ENCODE results near the gene PCDH1. TPM values are rescaled to one million over a fixed set of nuclear protein-coding genes. Genes with fewer than 3 reads are reported as not detected.

PCDH1 gene
- total RNA-seq, 1 donor from 2014 or later: 6.2 TPM

DNA sequence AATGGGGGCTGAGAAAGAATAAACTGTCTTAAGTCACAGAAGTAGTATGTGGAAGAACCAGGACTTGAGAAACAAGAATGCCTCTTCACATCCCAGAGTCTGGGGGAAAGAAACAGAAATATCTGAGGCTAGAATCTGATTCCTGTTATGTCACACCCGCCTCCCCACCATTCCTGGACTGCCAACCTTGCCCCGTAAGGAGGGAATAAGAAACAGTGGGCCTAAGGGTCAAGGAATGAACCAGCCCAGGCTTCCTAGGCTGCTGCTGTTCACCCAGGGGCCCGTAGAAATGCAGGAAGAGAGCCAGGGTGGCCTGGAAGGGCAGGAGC is 4.3 kb downstream of the PCDH1 start:
- no peak for DNase-seq (ENCODE audit: low read depth in 2 of 2)

DNA sequence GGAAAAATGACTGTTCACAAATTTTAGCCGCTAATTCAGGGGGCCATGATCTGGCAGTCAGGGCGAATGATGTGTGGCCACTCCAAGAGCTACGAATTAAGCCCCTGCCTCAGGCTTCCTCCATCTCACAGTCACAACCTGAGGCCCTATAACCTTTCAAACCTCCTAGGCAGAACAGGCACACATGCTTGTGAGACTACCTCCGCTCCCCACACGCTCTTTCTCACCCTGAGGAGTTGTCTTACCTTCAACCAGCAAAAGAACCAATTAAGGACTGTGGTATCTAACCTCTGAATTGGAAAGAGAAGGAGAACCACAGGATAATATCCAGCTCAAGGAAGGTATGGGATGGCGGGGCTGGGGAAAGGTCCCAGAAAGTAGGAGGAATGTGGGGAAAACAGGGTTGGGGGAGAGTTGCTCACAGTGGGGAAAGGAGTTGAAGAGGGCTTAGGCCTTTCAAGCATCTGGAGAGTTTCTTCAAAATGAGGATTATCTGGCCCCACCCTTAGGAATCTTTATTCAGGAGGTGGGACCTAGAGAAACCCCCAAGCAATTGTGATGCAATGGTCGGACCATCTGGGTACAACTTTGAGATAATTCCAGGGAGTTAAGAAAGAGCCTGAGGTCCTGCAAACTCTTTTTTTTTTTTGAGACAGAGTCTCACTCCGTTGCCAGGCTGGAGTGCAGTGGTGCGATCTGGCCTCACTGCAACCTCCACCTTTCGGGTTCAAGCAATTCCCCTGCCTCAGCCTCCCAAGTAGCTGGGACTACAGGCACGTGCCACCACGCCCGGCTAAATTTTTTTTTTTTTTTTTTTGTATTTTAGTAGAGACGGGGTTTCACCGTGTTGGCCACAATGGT is 5.5 kb downstream of the PCDH1 start:
- no peak for DNase-seq (ENCODE audit: low read depth in 2 of 2)

DNA sequence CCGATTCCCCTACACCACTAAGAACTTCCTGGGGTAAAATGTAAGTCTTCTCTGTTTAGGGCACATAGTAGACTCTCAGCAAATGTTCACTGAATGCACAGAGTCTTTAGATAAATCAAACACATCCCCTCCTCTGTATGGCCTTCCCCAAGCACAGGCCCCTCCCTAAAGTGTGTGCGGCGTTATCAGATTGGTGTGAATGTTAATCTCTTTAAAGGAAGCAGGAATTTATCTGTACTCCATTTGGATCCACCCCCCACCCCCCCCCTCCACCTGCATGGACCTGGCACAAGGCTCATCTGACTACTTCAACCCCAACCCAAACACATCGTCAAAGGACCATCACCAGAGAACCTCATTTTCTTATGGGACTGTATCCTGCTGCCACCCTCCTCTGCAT is 6.3 kb downstream of the PCDH1 start:
- no peak for DNase-seq (ENCODE audit: low read depth in 2 of 2)

DNA sequence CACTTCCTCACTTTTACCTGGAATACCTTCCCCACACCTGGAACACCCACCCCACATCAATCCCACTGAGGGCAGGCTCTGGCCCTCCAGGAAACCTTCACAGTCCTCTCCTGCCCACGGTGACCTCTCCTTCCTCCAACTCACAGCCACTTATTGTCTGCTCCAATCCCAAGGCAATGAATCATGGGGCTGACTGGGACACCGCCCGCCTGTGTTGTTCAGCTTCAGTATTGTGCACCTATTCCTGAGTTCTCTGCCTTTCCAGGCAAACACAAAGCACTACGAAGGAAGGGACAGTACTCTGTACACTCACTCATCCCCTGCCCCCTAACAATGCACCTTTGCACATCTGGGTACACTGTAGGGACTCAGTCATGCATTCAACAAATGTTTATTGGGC is 7.3 kb downstream of the PCDH1 start:
- DNase-seq (ENCODE audit: low read depth in 2 of 2): peak in 1 of 2 donors; percentile 79

DNA sequence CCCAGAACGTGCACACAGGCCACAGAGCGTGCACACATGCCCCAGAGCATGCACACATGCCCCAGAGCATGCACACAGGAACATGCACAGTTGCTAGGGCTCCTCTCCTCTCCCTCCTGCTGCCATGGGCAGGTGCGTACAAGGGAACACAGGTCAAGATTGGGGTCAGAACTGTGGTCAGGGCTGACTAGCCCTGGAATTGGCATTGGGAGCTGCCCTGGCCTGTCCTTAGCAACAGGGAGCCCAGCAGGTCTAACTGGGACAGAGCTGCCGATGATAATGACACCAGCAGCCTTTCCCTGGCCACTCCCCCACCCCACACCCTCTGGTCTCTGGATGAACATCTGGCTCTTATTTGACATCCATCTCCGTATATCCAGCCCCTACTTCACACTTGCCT is 8.0 kb downstream of the PCDH1 start:
- no peak for DNase-seq (ENCODE audit: low read depth in 2 of 2)

DNA sequence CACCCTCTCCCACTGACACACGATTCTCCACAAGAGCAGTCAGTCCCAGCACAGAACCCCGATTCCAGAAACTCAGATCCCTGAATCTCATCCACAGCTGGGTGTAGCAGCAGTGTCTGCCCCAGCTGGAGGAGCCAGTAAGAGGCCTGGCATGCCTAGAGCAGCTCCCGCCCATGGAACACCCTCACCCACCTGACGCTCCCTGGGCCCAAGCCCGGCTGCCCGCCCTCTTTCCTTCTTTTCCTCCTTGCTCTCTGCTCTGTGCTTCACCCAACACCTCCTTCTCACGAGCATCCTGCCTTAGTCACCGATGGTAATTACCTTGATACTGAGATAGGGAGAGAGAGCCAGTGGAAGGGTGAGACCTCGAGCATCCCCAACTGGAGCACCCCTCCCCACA is 8.7 kb downstream of the PCDH1 start:
- no peak for DNase-seq (ENCODE audit: low read depth in 2 of 2)

DNA sequence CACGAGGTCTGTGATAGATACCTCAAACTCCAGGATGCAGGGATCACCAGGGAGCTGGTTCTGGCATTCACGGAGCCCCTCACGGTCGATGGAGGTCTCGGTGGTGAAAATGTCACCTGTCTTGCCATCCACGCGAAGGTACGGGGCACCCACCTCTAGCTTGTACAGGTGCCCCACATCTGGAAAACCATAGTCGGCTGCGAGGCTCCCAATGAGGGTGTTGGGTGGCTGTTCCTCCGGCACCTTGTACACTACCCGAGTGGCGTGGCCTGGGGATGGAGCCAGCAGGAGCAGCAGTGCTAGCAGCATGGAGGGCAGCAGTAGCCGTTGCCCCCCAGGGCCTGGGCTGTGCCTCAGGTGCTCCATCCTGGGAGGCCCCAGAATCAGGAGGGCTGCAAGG is 9.2 kb downstream of the PCDH1 start:
- DNase-seq (ENCODE audit: low read depth in 2 of 2): no peak

DNA sequence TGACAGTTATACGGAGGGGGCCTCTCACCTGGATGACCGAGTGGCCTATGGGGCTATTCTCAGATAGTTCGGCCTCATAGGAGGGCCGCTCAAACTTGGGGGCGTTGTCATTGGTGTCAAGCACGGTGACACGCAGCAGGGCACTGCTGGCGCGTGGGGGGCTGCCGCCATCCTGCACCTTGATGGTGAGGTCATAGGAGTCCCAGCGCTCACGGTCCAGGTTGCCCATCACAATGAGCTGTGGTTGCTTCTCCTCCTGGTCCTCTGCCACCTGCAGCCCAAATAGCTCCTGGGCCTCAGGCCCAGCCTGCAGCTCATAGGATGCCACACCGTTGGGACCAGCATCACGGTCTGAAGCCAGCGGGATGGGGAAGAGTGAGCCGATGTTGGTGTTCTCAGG is 9.7 kb downstream of the PCDH1 start:
- DNase-seq (ENCODE audit: low read depth in 2 of 2): no peak

DNA sequence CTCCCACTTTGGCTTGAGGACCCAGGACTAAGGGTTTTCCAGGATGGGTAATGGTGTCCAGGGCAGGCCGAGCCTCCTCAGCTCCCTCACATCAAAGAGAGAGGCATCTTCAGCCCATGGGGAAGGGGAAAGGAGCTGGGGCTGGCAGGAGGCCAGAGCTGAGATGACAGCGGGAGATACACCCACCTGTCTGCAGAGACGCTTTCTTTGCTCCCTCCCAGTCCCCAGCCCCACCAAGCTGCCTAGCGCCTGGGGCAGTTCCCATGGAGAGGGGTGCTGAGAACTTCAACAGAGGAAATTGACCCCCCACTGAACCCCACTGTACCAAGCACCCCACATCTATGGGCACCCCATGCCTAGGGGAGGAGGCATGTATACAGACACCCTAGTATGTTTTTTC is 10.6 kb downstream of the PCDH1 start:
- no peak for DNase-seq (ENCODE audit: low read depth in 2 of 2)

DNA sequence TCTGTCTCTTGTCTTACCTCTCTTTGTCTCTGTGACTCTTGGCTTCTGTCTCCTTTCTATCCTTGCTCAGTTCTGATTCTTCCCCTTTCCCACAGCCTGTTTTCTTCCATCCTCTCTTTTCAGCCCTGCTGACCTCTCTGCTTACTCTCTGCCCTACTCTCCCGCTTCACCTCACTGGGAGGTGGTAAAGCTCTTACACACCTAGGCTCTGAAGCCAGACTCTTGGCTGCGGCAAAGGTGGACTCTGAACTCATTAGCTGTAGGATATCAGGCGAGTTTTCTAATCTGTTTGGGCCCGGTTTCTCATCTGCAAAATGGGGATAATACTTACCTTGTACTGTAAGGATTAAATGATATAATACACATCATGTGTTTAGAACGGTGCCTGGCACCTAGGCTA is 11.1 kb downstream of the PCDH1 start:
- no peak for DNase-seq (ENCODE audit: low read depth in 2 of 2)

DNA sequence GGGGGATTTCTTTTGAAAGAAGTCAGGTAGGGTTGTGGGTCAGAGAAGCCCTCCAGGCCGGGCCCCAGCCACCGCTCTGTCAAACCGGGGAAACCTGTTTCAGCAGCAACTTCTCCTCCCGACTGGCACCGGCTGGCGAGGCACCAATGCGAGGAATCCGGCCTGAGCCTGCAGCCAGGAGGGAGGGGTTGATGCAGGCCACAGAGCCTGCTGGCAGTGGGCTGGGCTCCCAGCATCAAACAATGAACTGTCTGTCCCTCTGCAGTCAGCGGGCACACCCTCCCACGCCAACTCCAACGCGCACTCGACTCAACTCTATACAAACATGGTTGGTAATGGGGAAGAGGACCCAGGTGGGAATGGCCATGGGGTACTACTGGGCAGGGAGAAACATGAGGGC is 12.1 kb downstream of the PCDH1 start:
- DNase-seq (ENCODE audit: low read depth in 2 of 2): no peak

DNA sequence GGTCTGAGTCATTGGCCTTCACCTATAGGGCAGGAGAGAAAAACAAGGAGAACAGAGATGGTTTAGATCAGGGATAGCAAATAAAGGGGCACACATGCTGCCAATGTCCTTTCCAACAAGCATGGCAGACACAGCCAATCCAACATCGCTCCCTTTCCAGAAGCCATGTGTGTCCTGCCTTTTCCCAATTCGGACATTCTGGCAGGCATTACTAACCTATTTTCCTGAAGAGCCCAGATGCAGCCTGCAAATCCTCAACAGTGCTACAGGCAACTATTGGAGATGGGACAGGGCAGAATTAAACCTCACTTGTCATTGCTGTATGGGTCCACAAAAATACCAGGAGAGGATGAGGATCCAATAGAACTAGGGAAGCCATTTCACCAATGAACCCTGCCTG is 12.8 kb downstream of the PCDH1 start:
- DNase-seq (ENCODE audit: low read depth in 2 of 2): no peak

DNA sequence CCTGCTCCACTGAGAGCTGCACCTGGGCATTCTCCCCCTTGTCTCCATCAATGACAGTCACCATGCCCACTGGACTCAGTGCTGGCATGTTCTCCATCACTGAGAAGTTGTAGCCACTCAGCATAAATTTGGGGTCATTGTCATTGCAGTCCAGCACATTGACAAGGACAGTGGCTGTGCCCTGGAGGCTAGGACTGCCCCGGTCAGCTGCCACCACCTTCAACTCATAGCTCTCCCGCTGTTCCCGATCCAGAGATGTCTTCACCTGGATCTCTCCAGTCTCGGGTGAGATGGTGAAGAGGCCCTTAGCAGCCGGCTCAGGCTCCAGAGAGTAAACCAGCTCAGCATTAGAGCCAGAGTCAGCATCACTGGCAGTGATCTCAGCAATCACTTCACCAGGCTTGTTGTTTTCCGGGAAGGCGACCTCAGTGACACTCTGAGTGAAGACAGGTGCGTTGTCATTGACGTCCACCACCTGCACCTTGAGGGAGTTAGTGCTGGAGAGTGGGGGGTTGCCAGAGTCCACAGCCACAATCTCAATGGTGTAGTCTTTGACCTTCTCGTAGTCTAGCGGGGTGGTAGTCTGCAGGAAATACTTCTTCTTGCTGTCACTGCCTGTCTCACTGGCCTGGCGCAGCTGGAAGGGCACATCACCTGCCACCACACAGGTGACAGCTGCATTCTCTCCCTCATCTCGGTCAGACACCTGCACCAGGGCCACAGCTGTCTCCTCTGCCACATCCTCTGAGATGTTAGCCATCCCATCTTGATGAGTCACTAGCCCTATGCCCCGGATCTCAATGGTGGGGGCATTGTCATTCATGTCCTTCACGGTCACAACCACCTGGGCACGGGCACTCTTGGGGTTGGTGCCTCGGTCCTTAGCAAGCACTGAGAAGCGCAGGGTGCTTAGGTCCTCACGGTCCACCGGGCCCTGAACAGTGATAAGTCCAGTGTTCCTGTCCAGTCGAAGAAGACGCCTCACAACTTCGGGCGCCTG is 13.5 kb downstream of the PCDH1 start:
- no peak for DNase-seq (ENCODE audit: low read depth in 2 of 2)

DNA sequence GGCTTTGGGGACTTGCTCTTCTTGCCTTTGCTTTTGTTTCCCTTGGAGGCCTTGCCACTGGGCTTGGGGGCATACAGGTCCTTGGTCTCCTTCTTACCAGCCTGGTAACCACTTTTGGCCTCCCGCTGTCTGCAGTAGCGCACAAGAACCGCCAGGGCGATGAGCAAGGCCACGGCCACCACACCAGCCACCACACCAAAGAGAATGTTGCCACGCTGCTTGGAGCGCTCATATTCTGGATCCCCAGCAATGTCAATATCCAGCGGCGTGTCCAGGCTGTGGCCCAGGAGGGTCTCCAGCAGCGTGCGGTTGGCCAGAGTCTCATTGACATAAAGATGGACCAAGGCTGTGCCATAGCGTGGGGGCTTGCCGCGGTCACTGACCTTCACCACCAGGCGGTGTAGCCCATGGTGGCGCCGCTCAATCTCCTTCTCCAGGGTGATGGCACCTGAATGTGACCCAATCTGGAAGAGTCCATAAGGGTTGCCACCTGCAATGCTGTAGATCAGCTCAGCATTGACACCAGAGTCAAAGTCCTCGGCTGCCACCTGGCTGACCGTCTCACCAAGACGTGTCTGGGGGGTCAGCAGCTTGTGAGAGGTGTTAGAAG is 14.5 kb downstream of the PCDH1 start:
- DNase-seq (ENCODE audit: low read depth in 2 of 2): no peak

DNA sequence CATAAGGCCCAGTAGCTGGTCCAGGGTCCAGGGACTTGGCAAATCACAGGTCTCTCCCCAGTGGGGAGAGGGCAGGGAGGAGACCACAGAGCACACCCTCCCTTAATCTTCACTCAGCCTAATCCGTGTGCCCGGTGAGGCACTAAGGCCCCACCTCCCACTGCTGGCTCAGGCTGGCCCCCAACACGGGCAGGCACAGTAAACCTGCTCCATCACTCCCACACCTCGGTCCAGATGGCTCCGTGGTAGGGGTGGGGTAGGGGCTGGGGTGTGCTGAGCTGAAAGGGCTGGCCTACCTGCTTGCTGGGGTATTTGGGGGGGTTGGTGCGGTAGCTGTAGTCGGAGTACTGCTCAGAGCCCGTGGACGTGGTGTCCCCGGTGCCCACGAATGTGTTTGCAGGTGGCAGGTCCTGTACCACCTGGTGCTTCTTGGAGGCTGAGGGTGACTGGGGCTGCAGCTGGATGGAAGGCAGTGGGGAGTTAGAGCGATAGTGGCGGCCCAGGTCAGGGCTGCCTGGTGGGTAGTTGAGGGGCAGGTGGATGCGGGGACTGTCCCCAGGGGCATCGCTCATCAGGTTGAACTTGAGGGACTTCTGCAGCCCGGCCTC is 15.2 kb downstream of the PCDH1 start:
- DNase-seq (ENCODE audit: low read depth in 2 of 2): no peak

DNA sequence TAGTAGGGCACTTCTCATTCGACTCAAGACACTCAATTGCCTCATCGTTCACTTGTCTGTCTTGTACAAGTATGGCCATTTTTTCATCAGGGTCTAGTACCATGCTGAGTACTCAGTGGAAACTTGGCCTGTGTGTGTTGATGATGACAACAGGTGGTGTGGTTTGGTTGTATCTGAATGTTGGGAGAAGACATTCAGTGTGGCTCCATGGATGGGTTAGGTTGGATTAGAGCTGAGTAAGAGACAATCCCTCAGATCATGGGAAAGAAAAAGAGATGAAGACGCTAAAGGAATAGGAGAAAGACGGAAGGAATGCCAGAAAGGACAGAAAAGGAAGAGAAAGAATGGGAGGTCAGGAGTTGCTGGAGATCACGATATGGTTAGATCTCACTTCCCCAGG is 17.0 kb downstream of the PCDH1 start:
- no peak for DNase-seq (ENCODE audit: low read depth in 2 of 2)

DNA sequence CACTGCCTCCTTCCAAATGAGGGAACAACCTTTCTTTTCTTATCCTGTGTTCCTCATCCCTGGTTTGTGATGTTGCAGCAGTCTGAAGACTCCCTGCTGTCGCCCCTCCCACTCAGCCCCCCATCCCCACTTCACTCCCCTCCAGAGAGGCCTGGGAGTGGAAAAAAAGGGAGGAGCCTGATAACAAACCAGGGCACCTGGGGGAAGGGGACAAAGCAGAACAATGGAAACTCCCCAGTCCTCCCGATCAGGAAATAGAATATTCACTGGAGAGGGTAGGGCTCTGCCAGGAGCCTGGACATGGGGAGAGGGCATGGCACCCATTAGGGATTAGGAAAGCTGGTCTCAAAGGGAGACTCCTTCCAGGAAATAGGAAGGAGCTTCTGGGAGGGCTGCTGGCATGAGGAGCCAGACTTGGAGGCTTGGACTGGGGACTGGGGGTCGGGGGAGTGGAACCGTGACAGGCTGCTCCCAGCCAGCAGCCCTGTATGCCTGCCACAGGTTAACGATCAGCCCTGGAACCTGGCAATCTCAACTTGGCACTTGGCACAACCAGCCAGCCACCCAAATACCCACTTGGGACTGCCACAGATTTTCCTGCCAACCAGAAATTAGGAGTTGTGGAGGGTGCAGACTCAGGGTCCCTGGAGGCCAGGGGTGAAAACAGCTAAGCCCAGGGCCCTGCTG is 20.0 kb downstream of the PCDH1 start:
- DNase-seq (ENCODE audit: low read depth in 2 of 2): peak in 1 of 2 donors; percentile 33

DNA sequence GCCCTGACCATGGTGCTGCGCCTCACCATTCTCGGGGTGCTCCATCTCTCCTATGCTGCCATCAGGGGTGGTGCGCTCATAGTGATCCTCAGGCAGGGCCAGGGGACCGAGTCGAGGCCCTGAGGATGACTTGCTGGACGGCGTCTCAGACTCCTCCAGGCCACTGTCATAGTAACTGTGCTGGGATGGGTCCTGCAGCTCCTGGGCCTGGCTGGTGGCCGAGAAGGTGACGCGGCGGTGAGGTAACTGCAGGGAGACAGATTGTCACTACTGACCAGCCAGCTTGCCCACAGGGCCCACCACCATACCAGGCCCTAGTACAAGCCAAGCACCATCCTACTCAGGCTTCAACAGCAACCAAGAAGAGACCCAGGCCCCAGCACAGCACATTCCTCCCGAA is 21.0 kb downstream of the PCDH1 start:
- DNase-seq (ENCODE audit: low read depth in 2 of 2): no peak

DNA sequence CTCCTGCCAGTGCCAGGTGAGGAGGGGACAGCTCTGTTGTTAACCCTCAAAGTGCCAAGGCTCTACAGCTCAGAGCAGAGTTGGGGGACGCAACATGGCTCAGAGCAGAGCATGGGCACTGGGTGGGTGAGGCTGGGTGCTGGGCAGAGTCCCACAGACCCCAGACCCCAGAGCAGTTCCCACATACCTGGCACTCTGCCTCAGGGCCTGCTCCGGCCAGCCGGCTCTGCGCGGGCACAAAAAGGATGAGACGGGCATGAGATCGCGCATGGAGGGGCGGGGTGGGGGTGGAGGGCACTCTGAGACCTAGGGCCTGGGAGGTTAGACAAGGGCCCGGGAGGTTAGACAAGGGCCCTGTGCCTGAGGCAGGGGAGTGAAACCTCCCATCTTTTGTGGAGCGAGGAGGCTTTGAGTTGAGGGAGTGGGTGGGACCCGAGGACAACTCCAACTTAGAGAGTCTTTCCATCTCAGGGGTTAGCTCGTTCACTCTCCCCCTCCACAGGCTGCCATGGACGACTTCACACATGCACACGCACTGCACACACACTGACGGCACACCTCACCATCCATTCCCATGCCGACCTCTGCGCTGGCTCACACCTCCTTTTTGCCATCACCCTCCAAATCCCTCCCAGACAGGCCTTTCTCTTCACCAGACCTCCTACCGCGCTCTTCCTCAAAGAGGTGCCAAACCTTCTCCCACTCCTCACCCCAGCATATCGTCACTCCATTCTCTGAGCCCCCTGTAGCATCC is 22.0 kb downstream of the PCDH1 start:
- DNase-seq (ENCODE audit: low read depth in 2 of 2): no peak

DNA sequence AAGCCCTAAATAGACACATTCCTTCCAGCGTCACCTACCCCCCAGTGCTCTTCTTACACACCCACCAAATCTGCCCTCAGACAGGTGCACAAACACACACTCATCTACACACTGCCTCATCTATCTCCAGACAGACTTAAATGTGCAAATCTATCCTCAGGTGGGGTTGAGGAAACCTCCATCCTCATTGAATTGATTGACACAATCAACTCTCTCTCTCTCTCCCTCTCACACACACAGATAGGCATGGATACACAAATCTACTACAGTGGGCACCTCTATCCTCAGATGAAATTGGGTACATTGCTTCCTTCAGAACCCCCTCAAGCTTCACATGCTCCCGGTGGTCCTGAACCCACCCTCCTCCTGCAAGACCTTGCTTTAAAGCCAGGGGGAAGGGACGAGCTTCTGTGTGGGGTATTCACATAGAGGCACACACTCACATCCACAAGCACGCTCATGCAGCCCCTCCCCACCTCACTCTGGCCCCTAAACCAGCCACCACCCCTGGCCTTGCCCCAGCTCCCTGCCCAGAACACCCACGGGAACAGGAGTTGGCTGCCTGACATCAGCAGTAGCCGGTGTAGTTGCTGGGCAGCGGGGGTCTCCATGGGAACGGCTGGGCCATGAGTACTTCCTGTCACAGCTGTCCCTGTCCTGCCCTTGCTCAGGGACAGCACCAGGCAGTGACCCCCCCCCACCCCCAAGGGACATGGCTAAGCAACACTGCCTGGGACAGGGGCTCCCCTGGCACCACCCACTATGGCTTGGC is 22.8 kb downstream of the PCDH1 start:
- peak in 1 of 2 donors; percentile 62 for DNase-seq (ENCODE audit: low read depth in 2 of 2)

Data from lung microvascular endothelial cell (primary cell).